ENCODE data around the gene CCND1. TPM values are rescaled to one million over a fixed set of nuclear protein-coding genes. Genes with fewer than 3 reads are reported as not detected.

The CCND1 gene
- total RNA-seq, 6 experiments from 2014 or later: 67.0 to 283 (median 94.1) TPM

DNA sequence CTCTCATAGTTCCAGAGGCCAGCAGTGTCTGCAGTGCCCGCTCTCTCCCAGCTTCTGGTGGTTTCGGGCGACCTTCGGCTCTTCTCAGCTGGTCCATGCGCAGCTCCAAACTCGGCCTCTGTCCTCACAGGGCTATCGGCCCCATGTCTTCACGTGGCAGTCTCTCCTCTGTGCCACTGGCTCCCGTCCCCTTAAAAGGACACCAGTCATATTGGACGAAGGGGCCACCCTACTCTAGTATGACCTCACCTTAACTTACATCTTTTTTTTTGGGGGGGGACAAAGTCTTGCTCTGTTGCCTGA lies 20.4 kb downstream of the CCND1 start:
- 70% methylated on average over 2 of the region's 10 CpGs for WGBS (ENCODE audit: insufficient coverage, low coverage, low lambda C conversion rate, missing lambda C conversion rate)
- TF ChIP-seq, protein P1, sequence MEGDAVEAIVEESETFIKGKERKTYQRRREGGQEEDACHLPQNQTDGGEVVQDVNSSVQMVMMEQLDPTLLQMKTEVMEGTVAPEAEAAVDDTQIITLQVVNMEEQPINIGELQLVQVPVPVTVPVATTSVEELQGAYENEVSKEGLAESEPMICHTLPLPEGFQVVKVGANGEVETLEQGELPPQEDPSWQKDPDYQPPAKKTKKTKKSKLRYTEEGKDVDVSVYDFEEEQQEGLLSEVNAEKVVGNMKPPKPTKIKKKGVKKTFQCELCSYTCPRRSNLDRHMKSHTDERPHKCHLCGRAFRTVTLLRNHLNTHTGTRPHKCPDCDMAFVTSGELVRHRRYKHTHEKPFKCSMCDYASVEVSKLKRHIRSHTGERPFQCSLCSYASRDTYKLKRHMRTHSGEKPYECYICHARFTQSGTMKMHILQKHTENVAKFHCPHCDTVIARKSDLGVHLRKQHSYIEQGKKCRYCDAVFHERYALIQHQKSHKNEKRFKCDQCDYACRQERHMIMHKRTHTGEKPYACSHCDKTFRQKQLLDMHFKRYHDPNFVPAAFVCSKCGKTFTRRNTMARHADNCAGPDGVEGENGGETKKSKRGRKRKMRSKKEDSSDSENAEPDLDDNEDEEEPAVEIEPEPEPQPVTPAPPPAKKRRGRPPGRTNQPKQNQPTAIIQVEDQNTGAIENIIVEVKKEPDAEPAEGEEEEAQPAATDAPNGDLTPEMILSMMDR (IDR thresholded peaks at IDR 0.05): no peak
- no peak for TF ChIP-seq POLR2A (IDR thresholded peaks at IDR 0.05)
- intact Hi-C loops (cut with DNase I): no loop called here
- Histone ChIP-seq H3K4me3 (no peak overlapping the region), H3K27ac (no peak overlapping the region), H3K4me1 (no peaks in the 10 kb centered on the region), H3K27me3 (no peaks in the 10 kb centered on the region), H3K9me3 (no peaks in the 10 kb centered on the region), H3K36me3 (no peaks in the 10 kb centered on the region)
- ATAC-seq: no peak
- DNase-seq: peak in 2 of 3 donors; percentile 8 to 30

DNA sequence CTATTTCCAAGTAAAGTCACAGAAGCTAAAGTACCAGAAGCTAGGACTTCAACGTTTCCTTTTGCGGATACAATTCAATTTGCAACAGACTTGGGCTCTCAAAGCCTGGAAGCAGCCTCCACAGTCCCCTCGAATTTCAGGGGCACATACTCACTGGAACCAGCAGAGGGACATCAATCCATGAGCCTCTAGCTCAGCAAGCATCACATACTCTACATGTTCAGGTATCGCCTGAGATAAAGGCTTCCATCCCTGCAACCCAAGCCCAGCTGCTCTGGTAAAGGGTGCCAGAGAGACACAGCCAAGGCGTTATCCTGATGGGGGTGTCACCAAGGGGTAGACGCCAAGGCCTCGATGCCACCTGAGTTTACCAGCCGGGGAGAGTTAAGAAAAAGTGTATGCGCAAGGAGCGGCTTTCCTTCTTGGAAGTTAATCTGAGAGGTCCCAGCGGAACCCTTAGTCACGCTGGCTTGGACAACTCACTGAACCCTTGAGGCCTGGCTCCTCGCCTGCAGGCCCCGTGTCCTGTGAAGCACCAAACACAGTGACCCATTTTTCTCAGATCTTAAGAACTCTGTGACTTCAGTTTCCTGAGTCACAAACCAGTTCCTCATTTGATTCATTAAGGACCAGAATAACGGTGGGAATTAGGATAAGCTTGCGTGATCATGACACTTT lies 21.2 kb downstream of the CCND1 start:
- Histone ChIP-seq H3K4me3 (no peak overlapping the region), H3K27me3 (no peaks in the 10 kb centered on the region), H3K4me1 (no peaks in the 10 kb centered on the region), H3K9me3 (no peaks in the 10 kb centered on the region), H3K27ac (no peak overlapping the region), H3K36me3 (no peaks in the 10 kb centered on the region)
- DNase-seq (peak; percentile 4 to 31 (median 14)), ATAC-seq (no peak)
- no peak for TF ChIP-seq POLR2A (IDR thresholded peaks at IDR 0.05)
- TF ChIP-seq, protein P1 (IDR thresholded peaks at IDR 0.05): no peak
- WGBS (ENCODE audit: insufficient coverage, low coverage, low lambda C conversion rate, missing lambda C conversion rate): 73% methylated on average over 15 of the region's 16 CpGs
- intact Hi-C loops (cut with DNase I): no loop called here

DNA sequence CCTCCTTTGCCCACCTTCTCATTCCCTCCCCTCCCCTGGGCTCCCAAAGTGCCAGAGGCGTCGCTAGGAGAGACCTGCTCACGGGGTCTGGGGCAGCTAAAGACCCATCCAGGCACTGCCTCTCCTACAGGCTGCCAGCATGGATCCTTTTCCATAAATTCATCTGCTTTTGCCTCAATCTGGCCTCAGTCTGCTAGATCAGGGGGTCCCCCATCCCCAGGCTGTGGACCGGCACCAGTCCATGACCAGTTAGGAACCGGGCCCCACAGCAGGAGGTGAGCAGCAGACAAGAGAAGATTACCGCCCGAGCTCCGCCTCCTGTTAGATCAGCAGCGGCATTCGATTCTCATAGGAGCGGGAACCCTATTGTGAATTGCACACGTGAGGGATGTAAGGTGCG lies 21.9 kb downstream of the CCND1 start:
- Histone ChIP-seq H3K36me3 (no peaks in the 10 kb centered on the region), H3K27me3 (no peaks in the 10 kb centered on the region), H3K9me3 (no peaks in the 10 kb centered on the region), H3K4me3 (no peak overlapping the region), H3K4me1 (no peaks in the 10 kb centered on the region), H3K27ac (no peak overlapping the region)
- ATAC-seq: no peak
- WGBS (ENCODE audit: insufficient coverage, low coverage, low lambda C conversion rate, missing lambda C conversion rate): 90% methylated on average over 4 of the region's 13 CpGs
- TF ChIP-seq, protein P1 (IDR thresholded peaks at IDR 0.05): no peak
- TF ChIP-seq POLR2A (IDR thresholded peaks at IDR 0.05): no peak
- intact Hi-C loops (cut with DNase I): no loop called here
- peak; percentile 6 to 33 (median 31) for DNase-seq

DNA sequence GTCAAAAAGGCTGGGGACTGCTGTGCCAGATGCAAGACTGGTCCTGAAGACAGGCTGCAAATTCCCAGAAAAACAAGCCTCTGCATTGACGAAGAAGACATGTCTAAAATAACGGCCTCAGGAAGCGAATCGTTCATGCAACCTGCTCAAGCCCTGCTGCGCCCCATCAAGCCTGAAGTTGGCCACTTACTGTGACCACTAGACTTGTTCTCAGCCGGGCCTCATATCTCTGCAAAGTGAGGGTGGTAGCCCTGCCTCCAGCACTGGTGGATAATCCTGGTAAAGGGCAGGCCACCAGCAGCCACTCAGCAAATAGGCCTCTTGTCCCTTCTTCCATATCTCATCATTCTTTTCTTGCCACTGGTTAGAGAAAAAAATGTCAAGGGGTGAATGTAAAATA lies 22.4 kb downstream of the CCND1 start:
- 97% methylated on average over 6 of the region's 6 CpGs for WGBS (ENCODE audit: insufficient coverage, low coverage, low lambda C conversion rate, missing lambda C conversion rate)
- Histone ChIP-seq H3K36me3 (no peaks in the 10 kb centered on the region), H3K9me3 (no peaks in the 10 kb centered on the region), H3K27ac (no peak overlapping the region), H3K4me3 (no peak overlapping the region), H3K27me3 (no peaks in the 10 kb centered on the region), H3K4me1 (no peaks in the 10 kb centered on the region)
- TF ChIP-seq, protein P1 (IDR thresholded peaks at IDR 0.05): no peak
- no peak for ATAC-seq
- DNase-seq: peak in 1 of 3 donors; percentile 1
- intact Hi-C loops (cut with DNase I): no loop called here

Measured in right lobe of liver (tissue), 6 donors.